Esophagus muscularis mucosa (tissue), 4 donors: ENCODE data around the gene ACLY. TPM values are rescaled to one million over a fixed set of nuclear protein-coding genes. Genes with fewer than 3 reads are reported as not detected.
"Not testable (repeated sequence)": the region's sequence is repeated elsewhere in the genome, so short reads cannot be mapped to it uniquely, and the experiment has no call there.

Experiments used
- DNase-seq: peaks from one replicate; pipeline ENCODE4 v3.0.0-alpha.2; 2017; ENCODE audit errors: extremely low spot score
- H3K27ac ChIP-seq, 4 donors: fragments of 200-600 bp; sonication (generic); replicated peaks in 1 of 4; 1 replicate in 3 of 4; 2 replicates in 1 of 4; pipeline ENCODE4 v1.5.1; 2016 to 2019; ENCODE audit warnings: mild to moderate bottlenecking in 1 of 4
- H3K27me3 ChIP-seq, 4 donors: fragments of 200-600 bp; sonication (generic); one replicate each; pipeline versions ENCODE4 v1.5.1 to v1.6.0; 2016 to 2019
- H3K36me3 ChIP-seq, 4 donors: fragments of 200-600 bp; sonication (generic); one replicate each; pipeline ENCODE4 v1.5.1; 2016 to 2019
- H3K4me1 ChIP-seq, 4 donors: fragments of 200-600 bp; sonication (generic); one replicate each; pipeline ENCODE4 v1.5.1; 2016 to 2019
- H3K4me3 ChIP-seq, 4 donors: fragments of 200-600 bp; sonication (generic); 1 replicate in 2 of 4; 2 replicates in 2 of 4; pipeline ENCODE4 v1.5.1; 2016 to 2019; ENCODE audit warnings: mild to moderate bottlenecking in 4 of 4, moderate library complexity in 1 of 4
- H3K9me3 ChIP-seq, 4 donors: fragments of 200-600 bp; sonication (generic); 1 replicate in 3 of 4; 2 replicates in 1 of 4; pipeline ENCODE4 v1.5.1; 2016 to 2019
- EP300 ChIP-seq: sonication (generic); formaldehyde crosslinking; IDR thresholded peaks from one replicate; pipeline ENCODE4 v1.6.1; 2017; ENCODE audit warnings: antibody characterized with exemption
- POLR2A ChIP-seq: fragments of 450-650 bp; IDR thresholded peaks from one replicate; pipeline ENCODE4 v1.6.1; 2017; ENCODE audit warnings: antibody characterized with exemption, moderate library complexity, mild to moderate bottlenecking, low read depth
- POLR2AphosphoS5 ChIP-seq, 2 donors: sonication (generic); formaldehyde crosslinking; IDR thresholded peaks; one replicate each; pipeline ENCODE4 v1.6.1; 2017; ENCODE audit warnings: antibody characterized with exemption in 2 of 2
- WGBS: methylation state at CpG from one replicate; pipeline ENCODE4 v1.1.5; 2018; 5-methylcytosine and 5-hydroxymethylcytosine counted together
- intact Hi-C: fragments of 100-400 bp; cut with DNase I; formaldehyde crosslinking; loops from one replicate; pipeline ENCODE4 v1.15.1; 2023
- total RNA-seq, 4 donors: library from RNA; depleted of rRNA; stranded (reverse); fragments of >200 nt; gene quantifications; one replicate each; pipeline versions ENCODE4 v1.1.0 to v1.2.1, GENCODE V29; 2016
- TF ChIP-seq, protein P1 (sequence below), 3 experiments: fragments of 200-600 bp in 2 of 3; fragments of 450-650 bp in 1 of 3; sonication (generic) in 2 of 3; IDR thresholded peaks; one replicate each; pipeline ENCODE4 v1.5.1; 2017 to 2019; ENCODE audit warnings: antibody characterized with exemption in 3 of 3, mild to moderate bottlenecking in 2 of 3, moderate library complexity in 1 of 3

Gene ACLY
- total RNA-seq, 4 donors from 2014 or later = 52.3 to 87.7 (median 71.3) TPM

DNA sequence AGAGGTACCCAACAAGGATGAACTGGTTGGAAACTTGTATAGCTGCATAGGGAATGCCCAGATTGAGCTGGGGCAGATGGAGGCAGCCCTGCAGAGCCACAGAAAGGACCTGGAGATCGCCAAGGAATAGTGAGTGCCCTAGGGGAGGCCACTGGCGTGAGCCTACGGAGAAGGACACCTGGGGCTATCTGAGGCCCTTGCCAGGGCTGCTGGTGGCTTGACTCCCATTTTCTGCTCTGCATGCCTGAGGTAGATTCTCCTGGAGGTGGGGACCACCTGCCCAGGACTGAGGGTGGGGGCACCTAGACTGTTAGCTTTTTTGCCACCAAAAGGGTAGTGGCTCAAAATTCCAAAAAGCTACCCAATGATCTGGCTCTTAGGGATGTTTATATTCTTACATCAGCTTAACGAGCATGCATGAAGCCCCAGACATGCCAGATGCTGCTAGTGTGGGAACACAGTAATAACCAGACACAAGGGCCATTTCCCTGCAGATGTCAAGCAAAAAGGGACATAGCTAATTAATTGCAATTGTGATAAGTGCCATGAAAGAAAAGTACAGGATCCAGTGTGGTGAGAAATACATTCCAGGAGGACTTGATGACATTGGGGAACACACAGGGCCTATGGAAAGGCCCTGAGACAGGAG, 20.4 kb upstream of the ACLY start:
- H3K9me3 ChIP-seq = no peaks in the 10 kb centered on the region
- TF ChIP-seq, protein P1, sequence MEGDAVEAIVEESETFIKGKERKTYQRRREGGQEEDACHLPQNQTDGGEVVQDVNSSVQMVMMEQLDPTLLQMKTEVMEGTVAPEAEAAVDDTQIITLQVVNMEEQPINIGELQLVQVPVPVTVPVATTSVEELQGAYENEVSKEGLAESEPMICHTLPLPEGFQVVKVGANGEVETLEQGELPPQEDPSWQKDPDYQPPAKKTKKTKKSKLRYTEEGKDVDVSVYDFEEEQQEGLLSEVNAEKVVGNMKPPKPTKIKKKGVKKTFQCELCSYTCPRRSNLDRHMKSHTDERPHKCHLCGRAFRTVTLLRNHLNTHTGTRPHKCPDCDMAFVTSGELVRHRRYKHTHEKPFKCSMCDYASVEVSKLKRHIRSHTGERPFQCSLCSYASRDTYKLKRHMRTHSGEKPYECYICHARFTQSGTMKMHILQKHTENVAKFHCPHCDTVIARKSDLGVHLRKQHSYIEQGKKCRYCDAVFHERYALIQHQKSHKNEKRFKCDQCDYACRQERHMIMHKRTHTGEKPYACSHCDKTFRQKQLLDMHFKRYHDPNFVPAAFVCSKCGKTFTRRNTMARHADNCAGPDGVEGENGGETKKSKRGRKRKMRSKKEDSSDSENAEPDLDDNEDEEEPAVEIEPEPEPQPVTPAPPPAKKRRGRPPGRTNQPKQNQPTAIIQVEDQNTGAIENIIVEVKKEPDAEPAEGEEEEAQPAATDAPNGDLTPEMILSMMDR (IDR thresholded peaks at IDR 0.05) = no peak
- TF ChIP-seq POLR2A = no peak
- no peak for TF ChIP-seq EP300
- TF ChIP-seq POLR2AphosphoS5 (IDR thresholded peaks at IDR 0.05) = no peak

DNA sequence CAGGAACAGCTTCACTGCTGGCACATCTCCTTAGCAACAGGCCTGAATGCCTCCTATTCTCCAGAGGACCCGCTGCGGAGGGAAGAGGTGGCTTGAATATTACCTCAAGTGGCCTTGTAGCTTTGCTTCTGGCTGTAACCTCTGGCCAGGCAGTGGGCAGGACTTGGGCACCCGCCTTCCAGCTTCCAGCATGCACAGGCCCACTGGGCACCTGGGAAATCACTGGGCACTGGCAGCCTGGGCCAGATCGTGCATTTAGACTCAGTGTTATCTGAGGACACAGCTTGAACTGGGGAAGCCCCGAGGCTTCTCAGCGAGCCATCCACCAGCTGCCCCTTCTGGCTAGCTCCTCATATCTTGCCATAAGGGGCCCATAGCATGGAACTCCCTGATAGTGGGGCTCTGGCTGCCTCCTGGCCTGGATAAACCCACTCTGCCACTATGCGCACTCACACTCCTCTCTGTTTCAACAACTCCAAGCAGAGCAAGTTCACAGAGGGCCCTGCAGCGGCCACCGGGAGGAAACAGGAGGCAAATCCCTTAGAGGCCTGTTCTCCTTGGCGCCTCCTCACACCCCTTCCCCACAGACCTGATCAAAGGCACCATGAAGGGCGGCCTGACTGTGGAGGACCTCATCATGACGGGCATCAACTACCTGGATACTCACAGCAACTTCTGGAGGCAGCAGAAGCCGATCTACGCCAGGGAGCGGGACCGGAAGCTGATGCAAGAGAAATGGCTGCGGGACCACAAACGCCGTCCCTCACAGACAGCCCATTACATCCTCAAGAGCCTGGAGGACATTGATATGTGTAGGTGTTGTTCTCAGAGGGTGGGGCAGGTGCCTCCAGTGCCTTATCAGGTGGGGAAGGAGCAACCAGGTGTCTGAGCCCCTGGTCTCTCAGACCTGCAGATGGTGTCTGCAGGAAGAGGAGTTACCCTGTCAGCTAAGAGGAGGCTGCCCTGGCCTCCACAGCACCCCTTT, 19.5 kb upstream of the ACLY start:
- DNase-seq = no peak
- TF ChIP-seq POLR2A (no peak), POLR2AphosphoS5 (IDR thresholded peaks at IDR 0.05) (no peak), EP300 (no peak)
- TF ChIP-seq, protein P1 (IDR thresholded peaks at IDR 0.05) = no peak
- intact Hi-C loops = no loop called here
- H3K4me3 ChIP-seq = no peak overlapping the region
- WGBS = 95% methylated on average over 18 of the region's 19 CpGs
- H3K27ac ChIP-seq = no peak overlapping the region
- H3K27me3 ChIP-seq = no peaks in the 10 kb centered on the region
- H3K9me3 ChIP-seq = no peaks in the 10 kb centered on the region
- no peaks in the 10 kb centered on the region for H3K4me1 ChIP-seq
- peaks cover 0 to 33% (median 14%) of the 10 kb centered on the region in 4 donors for H3K36me3 ChIP-seq

More for the DNA sequence above, 20.4 kb upstream of the ACLY start:
- Histone ChIP-seq H3K4me1 (no peaks in the 10 kb centered on the region), H3K27me3 (no peaks in the 10 kb centered on the region), H3K4me3 (no peak overlapping the region), H3K36me3 (peaks cover 0 to 33% (median 14%) of the 10 kb centered on the region in 4 donors), H3K27ac (no peak overlapping the region)
- 85% methylated on average over 4 of the region's 4 CpGs for WGBS
- intact Hi-C loops = no loop called here
- no peak for DNase-seq

DNA sequence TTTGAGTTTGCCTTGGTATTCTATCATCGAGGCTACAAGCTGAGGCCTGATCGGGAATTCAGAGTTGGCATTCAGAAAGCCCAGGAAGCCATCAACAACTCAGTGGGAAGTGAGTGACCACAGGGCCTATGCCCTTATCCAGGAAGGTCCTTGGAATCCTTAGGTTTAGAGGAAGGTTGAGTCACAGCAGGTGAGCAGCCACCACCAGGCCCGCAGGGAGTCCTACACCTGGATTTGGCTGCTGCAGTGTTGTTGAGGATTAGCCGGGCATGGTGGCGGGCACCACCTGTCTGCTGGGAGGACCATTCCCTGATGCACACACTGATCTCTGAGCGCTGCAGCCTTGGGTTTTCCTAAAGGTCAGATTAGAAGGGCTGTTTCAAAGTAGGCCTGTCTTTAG, 16.9 kb upstream of the ACLY start:
- intact Hi-C loops = no loop called here
- Histone ChIP-seq H3K4me3 (no peak overlapping the region), H3K27me3 (no peaks in the 10 kb centered on the region), H3K9me3 (no peaks in the 10 kb centered on the region), H3K36me3 (peaks cover 0 to 33% (median 14%) of the 10 kb centered on the region in 4 donors), H3K27ac (no peak overlapping the region), H3K4me1 (peaks cover 6 to 10% (median 7%) of the 10 kb centered on the region in 4 donors)
- TF ChIP-seq POLR2AphosphoS5 (IDR thresholded peaks at IDR 0.05) = no peak
- TF ChIP-seq POLR2A = no peak
- TF ChIP-seq, protein P1 (IDR thresholded peaks at IDR 0.05) = no peak
- no peak for TF ChIP-seq EP300
- 98% methylated on average over 4 of the region's 6 CpGs for WGBS
- no peak for DNase-seq

DNA sequence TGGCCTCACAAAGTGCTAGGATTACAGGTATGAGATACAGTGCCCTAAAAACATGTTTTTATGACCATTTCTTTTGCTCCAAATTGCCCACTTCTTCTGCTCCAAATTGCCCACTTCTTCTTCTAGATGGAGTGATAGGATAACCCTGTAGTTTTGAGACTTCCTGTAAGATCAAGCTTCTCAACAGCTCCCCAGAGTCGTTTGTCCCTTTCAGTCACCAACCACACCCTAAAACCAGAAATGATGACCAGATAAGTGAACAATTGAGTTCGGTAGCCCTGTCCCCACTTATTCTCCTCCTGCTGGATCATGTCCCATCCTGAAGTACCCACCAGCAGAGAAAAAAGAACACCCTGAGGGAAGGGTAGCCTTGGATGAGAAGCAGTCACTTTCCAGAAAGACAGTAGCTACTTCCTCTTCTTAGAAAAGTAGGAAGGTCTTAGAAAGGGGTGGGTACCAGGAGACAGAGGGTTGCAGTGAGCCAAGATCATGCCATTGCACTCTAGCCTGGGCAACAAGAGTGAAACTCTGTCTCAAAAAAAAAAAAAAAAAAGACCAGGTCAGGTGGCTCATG, 14.2 kb upstream of the ACLY start:
- H3K36me3 ChIP-seq = peaks cover 0 to 20% (median 10%) of the 10 kb centered on the region in 4 donors
- intact Hi-C loops = no loop called here
- H3K27ac ChIP-seq = no peak overlapping the region
- DNase-seq = no peak
- TF ChIP-seq, protein P1 (IDR thresholded peaks at IDR 0.05) = no peak
- TF ChIP-seq EP300 (no peak), POLR2AphosphoS5 (IDR thresholded peaks at IDR 0.05) (no peak), POLR2A (no peak)
- no peaks in the 10 kb centered on the region for H3K9me3 ChIP-seq
- H3K4me3 ChIP-seq = no peak overlapping the region
- no peaks in the 10 kb centered on the region for H3K27me3 ChIP-seq
- H3K4me1 ChIP-seq = peaks cover 13 to 22% (median 20%) of the 10 kb centered on the region in 4 donors
- 61% methylated on average over 2 of the region's 2 CpGs for WGBS

DNA sequence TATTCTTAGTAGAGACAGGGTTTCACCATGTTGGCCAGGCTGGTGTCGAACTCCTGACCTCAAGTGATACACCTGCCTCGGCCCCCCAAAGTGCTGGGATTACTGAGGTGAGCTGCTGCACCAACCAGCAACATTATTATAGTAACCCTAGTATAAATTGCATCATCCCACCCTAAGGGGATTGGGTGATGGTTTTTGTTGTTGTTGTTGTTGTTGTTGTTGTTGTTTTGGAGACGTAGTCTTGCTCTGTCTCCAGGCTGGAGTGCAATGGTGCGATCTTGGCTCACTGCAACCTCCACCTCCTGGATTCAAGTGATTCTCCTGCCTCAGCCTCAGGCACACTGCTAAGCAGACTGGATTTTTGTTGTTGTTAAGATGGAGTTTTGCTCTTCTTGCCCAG, 13.0 kb upstream of the ACLY start:
- H3K4me3 ChIP-seq, DNase-seq, H3K27me3 ChIP-seq, H3K9me3 ChIP-seq, H3K27ac ChIP-seq, intact Hi-C loops: not testable (repeated sequence)
- WGBS = 85% methylated on average over 4 of the region's 4 CpGs
- Histone ChIP-seq H3K4me1 (peaks cover 13 to 22% (median 20%) of the 10 kb centered on the region in 4 donors), H3K36me3 (peaks cover 0 to 17% (median 6%) of the 10 kb centered on the region in 4 donors)

DNA sequence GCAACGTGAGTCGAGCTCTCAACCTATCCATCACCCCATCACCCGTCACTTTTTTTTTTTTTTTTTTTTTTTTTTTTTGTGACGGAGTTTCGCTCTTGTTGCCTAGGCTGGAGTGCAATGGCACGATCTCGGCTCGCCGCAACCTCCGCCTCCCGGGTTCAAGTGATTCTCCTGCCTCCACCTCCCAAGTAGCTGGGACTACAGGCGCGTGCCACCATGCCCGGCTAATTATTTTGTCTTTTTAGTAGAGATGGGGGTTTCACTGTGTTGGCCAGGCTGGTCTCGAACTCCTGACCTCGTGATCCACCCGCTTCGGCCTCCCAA, 12.0 kb upstream of the ACLY start:
- DNase-seq, H3K36me3 ChIP-seq, H3K9me3 ChIP-seq, H3K27me3 ChIP-seq, intact Hi-C loops: not testable (repeated sequence)
- Histone ChIP-seq H3K4me3 (peak overlapping the region; percentile 57 to 62 (median 60)), H3K27ac (peak overlapping the region; percentile 79 to 87 (median 84)), H3K4me1 (peaks cover 13 to 22% (median 20%) of the 10 kb centered on the region in 4 donors)
- 53% methylated on average over 18 of the region's 18 CpGs for WGBS
